ENCODE data around the gene IP6K1.

IP6K1 gene

GRCh38 chr3:49727154-49727923, 59.0 kb downstream of the IP6K1 start:
- no peak for TF ChIP-seq ZFP30 (CRISPR knock-in tag; IDR thresholded peaks at IDR 0.05)
- TF ChIP-seq ISL1 (CRISPR knock-in tag; IDR thresholded peaks at IDR 0.05), result no peak
- ATAC-seq, result no peak

GRCh38 chr3:49725906-49726681, 60.2 kb downstream of the IP6K1 start:
- no peak for ATAC-seq
- no peak for TF ChIP-seq ISL1 (CRISPR knock-in tag; IDR thresholded peaks at IDR 0.05)
- no peak for TF ChIP-seq ZC3H10 (CRISPR knock-in tag; IDR thresholded peaks at IDR 0.05)
- TF ChIP-seq OSR1 (CRISPR knock-in tag; IDR thresholded peaks at IDR 0.05), result no peak
- no peak for TF ChIP-seq ESRRG (CRISPR knock-in tag; IDR thresholded peaks at IDR 0.05)
- no peak for TF ChIP-seq PPARA (CRISPR knock-in tag; IDR thresholded peaks at IDR 0.05; ENCODE audit: borderline replicate concordance)
- TF ChIP-seq, protein P1, sequence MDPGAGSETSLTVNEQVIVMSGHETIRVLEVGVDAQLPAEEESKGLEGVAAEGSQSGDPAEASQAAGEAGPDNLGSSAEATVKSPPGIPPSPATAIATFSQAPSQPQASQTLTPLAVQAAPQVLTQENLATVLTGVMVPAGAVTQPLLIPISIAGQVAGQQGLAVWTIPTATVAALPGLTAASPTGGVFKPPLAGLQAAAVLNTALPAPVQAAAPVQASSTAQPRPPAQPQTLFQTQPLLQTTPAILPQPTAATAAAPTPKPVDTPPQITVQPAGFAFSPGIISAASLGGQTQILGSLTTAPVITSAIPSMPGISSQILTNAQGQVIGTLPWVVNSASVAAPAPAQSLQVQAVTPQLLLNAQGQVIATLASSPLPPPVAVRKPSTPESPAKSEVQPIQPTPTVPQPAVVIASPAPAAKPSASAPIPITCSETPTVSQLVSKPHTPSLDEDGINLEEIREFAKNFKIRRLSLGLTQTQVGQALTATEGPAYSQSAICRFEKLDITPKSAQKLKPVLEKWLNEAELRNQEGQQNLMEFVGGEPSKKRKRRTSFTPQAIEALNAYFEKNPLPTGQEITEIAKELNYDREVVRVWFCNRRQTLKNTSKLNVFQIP (CRISPR knock-in tag; IDR thresholded peaks at IDR 0.05; ENCODE audit: borderline replicate concordance, low read depth), result no peak
- no peak for TF ChIP-seq TCF4 (CRISPR knock-in tag; IDR thresholded peaks at IDR 0.05; ENCODE audit: borderline replicate concordance)

GRCh38 chr3:49724586-49724985, 61.8 kb downstream of the IP6K1 start:
- no peak for ATAC-seq
- no peak for TF ChIP-seq ZNF70 (CRISPR knock-in tag; IDR thresholded peaks at IDR 0.05)
- TF ChIP-seq PPARA (CRISPR knock-in tag; IDR thresholded peaks at IDR 0.05; ENCODE audit: borderline replicate concordance), result no peak
- no peak for TF ChIP-seq CSRNP3 (CRISPR knock-in tag; IDR thresholded peaks at IDR 0.05)

GRCh38 chr3:49723628-49724551, 62.5 kb downstream of the IP6K1 start, which contains the start of gene GMPPB:
GMPPB (minus strand) TSS chr3:49723951; CDS start chr3:49723726, 225 bp downstream.
- ATAC-seq, result peak; percentile 84
- TF ChIP-seq ARNTL (CRISPR knock-in tag; IDR thresholded peaks at IDR 0.05; ENCODE audit: borderline replicate concordance, low read depth), result no peak
- no peak for TF ChIP-seq ISL1 (CRISPR knock-in tag; IDR thresholded peaks at IDR 0.05)
- no peak for TF ChIP-seq ZC3H10 (CRISPR knock-in tag; IDR thresholded peaks at IDR 0.05)
- no peak for TF ChIP-seq ZFP3 (CRISPR knock-in tag; IDR thresholded peaks at IDR 0.05)

DNA sequence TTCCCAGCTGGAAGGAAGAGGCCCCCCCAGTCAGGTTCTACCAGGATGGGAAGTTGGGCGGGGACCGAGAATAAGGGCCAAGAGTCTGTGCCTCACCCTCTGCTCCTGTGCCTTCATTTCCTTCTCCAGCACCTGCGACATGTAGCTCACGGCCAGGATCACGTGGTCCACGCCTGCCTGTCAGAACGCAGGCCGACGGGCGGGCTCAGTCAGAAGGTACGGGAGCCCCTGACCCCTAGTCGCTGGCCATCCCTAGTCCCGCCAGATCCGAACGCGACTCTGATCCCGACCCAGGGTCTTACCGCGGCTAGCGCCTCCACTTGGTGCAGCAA, 63.1 kb downstream of the IP6K1 start:
- TF ChIP-seq TOX (CRISPR knock-in tag; IDR thresholded peaks at IDR 0.05; ENCODE audit: borderline replicate concordance), result no peak
- TF ChIP-seq ZFP30 (CRISPR knock-in tag; IDR thresholded peaks at IDR 0.05), result no peak
- no peak for TF ChIP-seq BACH2 (CRISPR knock-in tag; IDR thresholded peaks at IDR 0.05; ENCODE audit: borderline replicate concordance)
- no peak for TF ChIP-seq CREB5 (CRISPR knock-in tag; IDR thresholded peaks at IDR 0.05; ENCODE audit: low read depth)
- no peak for TF ChIP-seq ZC3H10 (CRISPR knock-in tag; IDR thresholded peaks at IDR 0.05)
- no peak for TF ChIP-seq ARNTL (CRISPR knock-in tag; IDR thresholded peaks at IDR 0.05; ENCODE audit: borderline replicate concordance, low read depth)
- ATAC-seq, result peak; percentile 5

- TF ChIP-seq GLIS3 (CRISPR knock-in tag; IDR thresholded peaks at IDR 0.05) (no peak), CSDC2 (CRISPR knock-in tag; IDR thresholded peaks at IDR 0.05) (no peak), TOX (CRISPR knock-in tag; IDR thresholded peaks at IDR 0.05; ENCODE audit: borderline replicate concordance) (no peak), CREB5 (CRISPR knock-in tag; IDR thresholded peaks at IDR 0.05; ENCODE audit: low read depth) (no peak), TCF4 (CRISPR knock-in tag; IDR thresholded peaks at IDR 0.05; ENCODE audit: borderline replicate concordance) (no peak), SNAI2 (CRISPR knock-in tag; IDR thresholded peaks at IDR 0.05) (no peak), ZFP30 (CRISPR knock-in tag; IDR thresholded peaks at IDR 0.05) (no peak), ZC3H10 (CRISPR knock-in tag; IDR thresholded peaks at IDR 0.05) (no peak), RARB (CRISPR knock-in tag; IDR thresholded peaks at IDR 0.05) (no peak), ZFP3 (CRISPR knock-in tag; IDR thresholded peaks at IDR 0.05) (no peak), ISL1 (CRISPR knock-in tag; IDR thresholded peaks at IDR 0.05) (no peak), CSRNP3 (CRISPR knock-in tag; IDR thresholded peaks at IDR 0.05) (no peak), BACH2 (CRISPR knock-in tag; IDR thresholded peaks at IDR 0.05; ENCODE audit: borderline replicate concordance) (no peak)
- TF ChIP-seq, protein P1 (CRISPR knock-in tag; IDR thresholded peaks at IDR 0.05; ENCODE audit: borderline replicate concordance, low read depth), result no peak
- no peak for ATAC-seq
Measured at GRCh38 chr3:49722896-49723295, 63.4 kb downstream of the IP6K1 start.

All from SK-N-SH treated with all-trans-retinoic acid at 6 μM for 48 hours (cell line).